HEK293 (cell line): ENCODE results near the gene DZIP3.

ENCODE experiments used
- CTCF ChIA-PET: fragments of 350-600 bp; formaldehyde crosslinking; extraction: SDS; loops from one replicate; lab custom pipeline; 2021; ENCODE audit warnings: antibody characterized with exemption; lab: Yijun Ruan, JAX
- POLR2A ChIA-PET: fragments of 300-600 bp; formaldehyde crosslinking; extraction: SDS; loops from one replicate; lab custom pipeline; 2020; ENCODE audit warnings: antibody characterized with exemption, inconsistent platforms; lab: Yijun Ruan, JAX
- H3K27ac ChIP-seq: fragments of 200-500 bp; sonication (Bioruptor generic); 2 replicates; pipeline ENCODE4 v1.5.1; 2014; ENCODE audit warnings: low read depth, low read length, control low read depth, inconsistent platforms; ENCODE audit errors: extremely low read depth
- H3K36me3 ChIP-seq, 2 experiments: fragments of 200-500 bp in 1 of 2; sonication (Bioruptor generic) in 1 of 2; 1 replicate in 1 of 2; 2 replicates in 1 of 2; pipeline ENCODE4 v1.5.1; 2014 to 2017; ENCODE audit warnings: inconsistent platforms in 2 of 2, low read length in 2 of 2; ENCODE audit not compliant: control insufficient read depth in 2 of 2, insufficient read depth in 1 of 2
- H3K4me1 ChIP-seq: fragments of 200-500 bp; sonication (Bioruptor generic); 2 replicates; pipeline ENCODE4 v1.5.1; 2014; ENCODE audit warnings: mild to moderate bottlenecking, low read length, inconsistent platforms; ENCODE audit not compliant: control insufficient read depth, insufficient read depth
- H3K4me3 ChIP-seq: 2 replicates; pipeline ENCODE4 v1.5.1; 2011; ENCODE audit warnings: low read depth, mild to moderate bottlenecking, control low read depth, low read length, moderate library complexity
- H3K9me3 ChIP-seq: fragments of 200-500 bp; sonication (Bioruptor generic); 2 replicates; pipeline ENCODE4 v1.5.1; 2014; ENCODE audit warnings: low read depth, low read length, inconsistent platforms; ENCODE audit not compliant: control insufficient read depth, insufficient read depth
- GLIS1 ChIP-seq: fragments of 450-650 bp; formaldehyde crosslinking; IDR thresholded peaks from 2 replicates; pipeline ENCODE4 v1.5.1; 2016; ENCODE audit warnings: missing biosample characterization, missing genetic modification characterization
- KLF9 ChIP-seq: fragments of 450-650 bp; formaldehyde crosslinking; IDR thresholded peaks from 2 replicates; pipeline ENCODE4 v1.5.1; 2016; ENCODE audit warnings: missing biosample characterization, missing genetic modification characterization, low read depth
- RBAK ChIP-seq: fragments of 450-650 bp; formaldehyde crosslinking; IDR thresholded peaks from 2 replicates; pipeline ENCODE4 v1.5.1; 2016; ENCODE audit warnings: missing biosample characterization, missing genetic modification characterization
- ZBTB1 ChIP-seq: fragments of 450-650 bp; formaldehyde crosslinking; IDR thresholded peaks from 2 replicates; pipeline ENCODE4 v1.5.1; 2016; ENCODE audit warnings: missing biosample characterization, missing genetic modification characterization
- ZBTB21 ChIP-seq: fragments of 450-650 bp; formaldehyde crosslinking; IDR thresholded peaks from 2 replicates; pipeline ENCODE4 v1.5.1; 2017; ENCODE audit warnings: missing biosample characterization, missing genetic modification characterization
- ZFP37 ChIP-seq: fragments of 450-650 bp; formaldehyde crosslinking; IDR thresholded peaks from 2 replicates; pipeline ENCODE4 v1.5.1; 2016; ENCODE audit warnings: missing biosample characterization, missing genetic modification characterization
- ZFP69B ChIP-seq: fragments of 450-650 bp; formaldehyde crosslinking; IDR thresholded peaks from 2 replicates; pipeline ENCODE4 v1.5.1; 2016; ENCODE audit warnings: missing biosample characterization, missing genetic modification characterization
- ZNF214 ChIP-seq: fragments of 450-650 bp; formaldehyde crosslinking; IDR thresholded peaks from 2 replicates; pipeline ENCODE4 v1.5.1; 2017; ENCODE audit warnings: missing biosample characterization, mild to moderate bottlenecking, missing genetic modification characterization, borderline replicate concordance
- ZNF292 ChIP-seq: fragments of 450-650 bp; formaldehyde crosslinking; IDR thresholded peaks from 2 replicates; pipeline ENCODE4 v1.5.1; 2016; ENCODE audit warnings: low read depth, missing biosample characterization, missing genetic modification characterization, borderline replicate concordance
- ZNF354C ChIP-seq: fragments of 450-650 bp; formaldehyde crosslinking; IDR thresholded peaks from 2 replicates; pipeline ENCODE4 v1.5.1; 2016; ENCODE audit warnings: missing biosample characterization, missing genetic modification characterization, low read depth, borderline replicate concordance
- ZNF48 ChIP-seq: fragments of 450-650 bp; formaldehyde crosslinking; IDR thresholded peaks from 2 replicates; pipeline ENCODE4 v1.5.1; 2016; ENCODE audit warnings: missing biosample characterization, missing genetic modification characterization
- ZNF521 ChIP-seq: fragments of 450-650 bp; formaldehyde crosslinking; IDR thresholded peaks from 2 replicates; pipeline ENCODE4 v1.5.1; 2017; ENCODE audit warnings: missing biosample characterization, mild to moderate bottlenecking, missing genetic modification characterization
- ZNF530 ChIP-seq: fragments of 450-650 bp; formaldehyde crosslinking; IDR thresholded peaks from 2 replicates; pipeline ENCODE4 v1.5.1; 2016; ENCODE audit warnings: low read depth, missing biosample characterization, missing genetic modification characterization
- ZNF558 ChIP-seq: fragments of 450-650 bp; formaldehyde crosslinking; IDR thresholded peaks from 2 replicates; pipeline ENCODE4 v1.5.1; 2016; ENCODE audit warnings: missing biosample characterization, missing genetic modification characterization
- ZNF560 ChIP-seq: fragments of 450-650 bp; formaldehyde crosslinking; IDR thresholded peaks from 2 replicates; pipeline ENCODE4 v1.5.1; 2017; ENCODE audit warnings: missing biosample characterization, missing genetic modification characterization, borderline replicate concordance
- ZNF571 ChIP-seq: fragments of 450-650 bp; formaldehyde crosslinking; IDR thresholded peaks from 2 replicates; pipeline ENCODE4 v1.5.0; 2017; ENCODE audit warnings: missing biosample characterization, missing genetic modification characterization
- ZNF600 ChIP-seq: fragments of 450-650 bp; formaldehyde crosslinking; IDR thresholded peaks from 2 replicates; pipeline ENCODE4 v1.5.1; 2016; ENCODE audit warnings: missing biosample characterization, missing genetic modification characterization
- ZNF654 ChIP-seq: fragments of 450-650 bp; formaldehyde crosslinking; IDR thresholded peaks from 2 replicates; pipeline ENCODE4 v1.5.1; 2016; ENCODE audit warnings: low read depth, missing biosample characterization, missing genetic modification characterization
- ZNF658 ChIP-seq: fragments of 450-650 bp; formaldehyde crosslinking; IDR thresholded peaks from 2 replicates; pipeline ENCODE4; 2016; ENCODE audit warnings: missing biosample characterization, missing genetic modification characterization
- ZNF670 ChIP-seq: fragments of 450-650 bp; formaldehyde crosslinking; IDR thresholded peaks from 2 replicates; pipeline ENCODE4 v1.5.1; 2016; ENCODE audit warnings: missing biosample characterization, missing genetic modification characterization, low read depth
- ZNF768 ChIP-seq: fragments of 450-650 bp; formaldehyde crosslinking; IDR thresholded peaks from 2 replicates; pipeline ENCODE4 v1.5.1; 2018; ENCODE audit warnings: missing biosample characterization, mild to moderate bottlenecking, missing genetic modification characterization
- ZNF777 ChIP-seq: fragments of 450-650 bp; formaldehyde crosslinking; IDR thresholded peaks from 2 replicates; pipeline ENCODE4 v1.5.1; 2017; ENCODE audit warnings: missing biosample characterization, missing genetic modification characterization, borderline replicate concordance
- ZNF791 ChIP-seq: fragments of 450-650 bp; formaldehyde crosslinking; IDR thresholded peaks from 2 replicates; pipeline ENCODE4 v1.5.1; 2016; ENCODE audit warnings: missing biosample characterization, missing genetic modification characterization
- ZNF830 ChIP-seq: fragments of 450-650 bp; IDR thresholded peaks from 2 replicates; pipeline ENCODE4 v1.5.0; 2018; ENCODE audit warnings: missing biosample characterization, missing genetic modification characterization, low read depth, mild to moderate bottlenecking, moderate library complexity
- TF ChIP-seq, protein P1 (sequence below): fragments of 450-650 bp; formaldehyde crosslinking; IDR thresholded peaks from 2 replicates; pipeline ENCODE4 v1.5.1; 2016; ENCODE audit warnings: missing biosample characterization, missing genetic modification characterization
- TF ChIP-seq, protein P2 (sequence below): fragments of 450-650 bp; formaldehyde crosslinking; IDR thresholded peaks from 2 replicates; pipeline ENCODE4 v1.5.1; 2017; ENCODE audit warnings: missing biosample characterization, missing genetic modification characterization
- TF ChIP-seq, protein P3 (sequence below): fragments of 450-650 bp; formaldehyde crosslinking; IDR thresholded peaks from 2 replicates; pipeline ENCODE4 v1.5.1; 2016; ENCODE audit warnings: missing biosample characterization, missing genetic modification characterization
- TF ChIP-seq, protein P4 (sequence below): fragments of 450-650 bp; formaldehyde crosslinking; IDR thresholded peaks from 2 replicates; pipeline ENCODE4 v1.5.1; 2016; ENCODE audit warnings: missing biosample characterization, missing genetic modification characterization

Gene DZIP3

DNA sequence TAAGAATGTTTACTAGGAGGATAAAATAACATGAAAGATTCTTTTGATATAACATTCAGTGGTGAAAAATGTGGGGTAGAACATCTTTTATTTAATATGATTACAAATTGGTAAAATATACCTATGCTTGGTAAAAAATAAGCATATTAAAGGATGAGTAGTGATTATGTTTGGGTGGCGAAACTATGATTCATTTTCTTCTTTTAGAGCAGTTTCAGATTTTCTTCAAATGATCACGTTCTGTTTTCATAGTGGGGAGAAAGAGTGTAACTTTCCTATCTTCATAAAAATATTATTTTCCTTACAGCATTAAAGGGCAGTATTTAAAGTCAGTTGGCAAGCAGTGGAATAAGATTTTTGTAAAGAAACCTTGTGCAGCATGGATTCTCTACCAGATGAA is 15.5 kb downstream of the DZIP3 start:
- TF ChIP-seq ZNF658 (tag by site-specific recombination) (no peak), ZNF768 (tag by site-specific recombination) (no peak), ZNF830 (no peak), ZFP69B (no peak), ZNF600 (tag by site-specific recombination) (no peak), ZNF48 (tag by site-specific recombination) (no peak)
- TF ChIP-seq, protein P1, sequence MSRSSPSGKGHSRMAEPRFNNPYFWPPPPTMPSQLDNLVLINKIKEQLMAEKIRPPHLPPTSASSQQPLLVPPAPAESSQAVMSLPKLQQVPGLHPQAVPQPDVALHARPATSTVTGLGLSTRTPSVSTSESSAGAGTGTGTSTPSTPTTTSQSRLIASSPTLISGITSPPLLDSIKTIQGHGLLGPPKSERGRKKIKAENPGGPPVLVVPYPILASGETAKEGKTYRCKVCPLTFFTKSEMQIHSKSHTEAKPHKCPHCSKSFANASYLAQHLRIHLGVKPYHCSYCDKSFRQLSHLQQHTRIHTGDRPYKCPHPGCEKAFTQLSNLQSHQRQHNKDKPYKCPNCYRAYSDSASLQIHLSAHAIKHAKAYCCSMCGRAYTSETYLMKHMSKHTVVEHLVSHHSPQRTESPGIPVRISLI = no peak
- POLR2A ChIA-PET = no interaction called here
- CTCF ChIA-PET = no interaction called here
- Histone ChIP-seq H3K4me3 (no peak overlapping the region), H3K27ac (no peak overlapping the region), H3K9me3 (no peaks in the 10 kb centered on the region), H3K4me1 (no peaks in the 10 kb centered on the region), H3K36me3 (peaks cover 0 to 18% of the 10 kb centered on the region in 2 experiments; a peak in 2 of 3 replicates)

DNA sequence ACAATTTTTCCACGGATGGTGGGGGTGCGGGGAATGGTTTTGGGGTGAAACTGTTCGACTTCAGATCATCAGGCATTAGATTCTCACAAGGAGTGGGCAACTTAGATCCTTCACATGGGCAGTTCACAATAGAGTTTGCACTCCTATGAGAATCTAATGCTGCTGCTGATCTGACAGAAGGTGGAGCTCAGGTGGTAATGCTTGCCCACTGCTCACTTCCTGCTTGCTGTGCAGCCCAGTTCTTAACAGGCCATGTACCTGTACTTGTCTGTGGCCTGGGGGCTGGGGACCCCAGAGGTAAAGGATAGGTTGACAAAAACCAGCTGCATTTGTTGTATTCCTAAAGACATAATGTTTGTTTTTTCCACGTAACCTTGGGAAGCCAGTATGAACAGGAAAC is 16.0 kb downstream of the DZIP3 start:
- CTCF ChIA-PET = no interaction called here
- TF ChIP-seq ZNF560 (no peak), ZNF354C (tag by site-specific recombination) (no peak), ZNF791 (tag by site-specific recombination) (no peak), KLF9 (no peak), ZNF571 (tag by site-specific recombination) (no peak), ZNF214 (no peak), ZBTB21 (tag by site-specific recombination) (no peak), GLIS1 (no peak), ZNF521 (tag by site-specific recombination) (no peak)
- TF ChIP-seq, protein P2, sequence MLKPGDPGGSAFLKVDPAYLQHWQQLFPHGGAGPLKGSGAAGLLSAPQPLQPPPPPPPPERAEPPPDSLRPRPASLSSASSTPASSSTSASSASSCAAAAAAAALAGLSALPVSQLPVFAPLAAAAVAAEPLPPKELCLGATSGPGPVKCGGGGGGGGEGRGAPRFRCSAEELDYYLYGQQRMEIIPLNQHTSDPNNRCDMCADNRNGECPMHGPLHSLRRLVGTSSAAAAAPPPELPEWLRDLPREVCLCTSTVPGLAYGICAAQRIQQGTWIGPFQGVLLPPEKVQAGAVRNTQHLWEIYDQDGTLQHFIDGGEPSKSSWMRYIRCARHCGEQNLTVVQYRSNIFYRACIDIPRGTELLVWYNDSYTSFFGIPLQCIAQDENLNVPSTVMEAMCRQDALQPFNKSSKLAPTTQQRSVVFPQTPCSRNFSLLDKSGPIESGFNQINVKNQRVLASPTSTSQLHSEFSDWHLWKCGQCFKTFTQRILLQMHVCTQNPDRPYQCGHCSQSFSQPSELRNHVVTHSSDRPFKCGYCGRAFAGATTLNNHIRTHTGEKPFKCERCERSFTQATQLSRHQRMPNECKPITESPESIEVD (tag by site-specific recombination) = no peak
- TF ChIP-seq, protein P3, sequence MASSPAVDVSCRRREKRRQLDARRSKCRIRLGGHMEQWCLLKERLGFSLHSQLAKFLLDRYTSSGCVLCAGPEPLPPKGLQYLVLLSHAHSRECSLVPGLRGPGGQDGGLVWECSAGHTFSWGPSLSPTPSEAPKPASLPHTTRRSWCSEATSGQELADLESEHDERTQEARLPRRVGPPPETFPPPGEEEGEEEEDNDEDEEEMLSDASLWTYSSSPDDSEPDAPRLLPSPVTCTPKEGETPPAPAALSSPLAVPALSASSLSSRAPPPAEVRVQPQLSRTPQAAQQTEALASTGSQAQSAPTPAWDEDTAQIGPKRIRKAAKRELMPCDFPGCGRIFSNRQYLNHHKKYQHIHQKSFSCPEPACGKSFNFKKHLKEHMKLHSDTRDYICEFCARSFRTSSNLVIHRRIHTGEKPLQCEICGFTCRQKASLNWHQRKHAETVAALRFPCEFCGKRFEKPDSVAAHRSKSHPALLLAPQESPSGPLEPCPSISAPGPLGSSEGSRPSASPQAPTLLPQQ (tag by site-specific recombination) = no peak
- POLR2A ChIA-PET = no interaction called here

DNA sequence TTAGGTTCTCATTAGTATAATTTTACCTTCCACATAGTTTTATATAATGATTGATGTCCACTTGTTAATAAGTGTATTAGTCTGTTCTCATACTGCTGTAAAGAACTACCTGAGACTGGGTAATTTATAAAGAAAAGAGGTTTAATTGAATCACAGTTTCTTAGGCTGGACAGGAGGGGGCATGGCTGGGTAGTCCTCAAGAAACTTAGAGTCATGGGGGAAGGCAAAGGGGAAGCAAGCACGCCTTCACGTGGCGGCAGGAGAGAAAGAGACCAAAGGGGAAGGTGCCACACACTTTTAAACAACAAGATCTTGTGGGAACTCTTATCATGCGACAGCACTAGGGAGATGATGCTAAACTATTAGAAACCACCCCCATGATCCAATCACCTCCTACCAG is 19.2 kb downstream of the DZIP3 start:
- no peak overlapping the region for H3K27ac ChIP-seq
- no peak overlapping the region for H3K4me3 ChIP-seq
- ChIA-PET CTCF (no interaction called here), POLR2A (no interaction called here)
- no peaks in the 10 kb centered on the region for H3K4me1 ChIP-seq
- no peaks in the 10 kb centered on the region for H3K9me3 ChIP-seq
- H3K36me3 ChIP-seq = peaks cover 0 to 35% of the 10 kb centered on the region in 2 experiments; a peak in 2 of 3 replicates
- no peak for TF ChIP-seq RBAK (tag by site-specific recombination)
- TF ChIP-seq ZNF777 (tag by site-specific recombination) = no peak
- TF ChIP-seq ZNF654 (tag by site-specific recombination) = no peak
- no peak for TF ChIP-seq ZFP37 (tag by site-specific recombination)
- TF ChIP-seq ZNF558 (tag by site-specific recombination) = no peak
- no peak for TF ChIP-seq ZNF530 (tag by site-specific recombination)
- no peak for TF ChIP-seq ZBTB1 (tag by site-specific recombination)
- TF ChIP-seq, protein P4, sequence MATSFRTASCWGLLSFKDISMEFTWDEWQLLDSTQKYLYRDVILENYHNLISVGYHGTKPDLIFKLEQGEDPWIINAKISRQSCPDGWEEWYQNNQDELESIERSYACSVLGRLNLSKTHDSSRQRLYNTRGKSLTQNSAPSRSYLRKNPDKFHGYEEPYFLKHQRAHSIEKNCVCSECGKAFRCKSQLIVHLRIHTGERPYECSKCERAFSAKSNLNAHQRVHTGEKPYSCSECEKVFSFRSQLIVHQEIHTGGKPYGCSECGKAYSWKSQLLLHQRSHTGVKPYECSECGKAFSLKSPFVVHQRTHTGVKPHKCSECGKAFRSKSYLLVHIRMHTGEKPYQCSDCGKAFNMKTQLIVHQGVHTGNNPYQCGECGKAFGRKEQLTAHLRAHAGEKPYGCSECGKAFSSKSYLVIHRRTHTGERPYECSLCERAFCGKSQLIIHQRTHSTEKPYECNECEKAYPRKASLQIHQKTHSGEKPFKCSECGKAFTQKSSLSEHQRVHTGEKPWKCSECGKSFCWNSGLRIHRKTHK (tag by site-specific recombination) = no peak
- no peak for TF ChIP-seq ZNF292
- no peak for TF ChIP-seq ZNF670 (tag by site-specific recombination)

More for the DNA sequence above, 16.0 kb downstream of the DZIP3 start:
- Histone ChIP-seq H3K27ac (no peak overlapping the region), H3K4me3 (no peak overlapping the region), H3K4me1 (no peaks in the 10 kb centered on the region), H3K9me3 (no peaks in the 10 kb centered on the region), H3K36me3 (peaks cover 0 to 18% of the 10 kb centered on the region in 2 experiments; a peak in 2 of 3 replicates)
